KBM-7 (cell line): ENCODE data around the gene ZNF573.

ENCODE experiments used
- DNase-seq: peaks from one replicate; pipeline ENCODE4 v3.0.0-alpha.2; 2015
- in situ Hi-C: fragments of 300-500 bp; cut with MboI; formaldehyde crosslinking; loops from 2 replicates; pipeline ENCODE4 v1.14.3; 2020; ENCODE audit warnings: low sequenced_read_pairs, low pct_unique_long_range_greater_than_20kb, mixed read lengths

Gene ZNF573

DNA sequence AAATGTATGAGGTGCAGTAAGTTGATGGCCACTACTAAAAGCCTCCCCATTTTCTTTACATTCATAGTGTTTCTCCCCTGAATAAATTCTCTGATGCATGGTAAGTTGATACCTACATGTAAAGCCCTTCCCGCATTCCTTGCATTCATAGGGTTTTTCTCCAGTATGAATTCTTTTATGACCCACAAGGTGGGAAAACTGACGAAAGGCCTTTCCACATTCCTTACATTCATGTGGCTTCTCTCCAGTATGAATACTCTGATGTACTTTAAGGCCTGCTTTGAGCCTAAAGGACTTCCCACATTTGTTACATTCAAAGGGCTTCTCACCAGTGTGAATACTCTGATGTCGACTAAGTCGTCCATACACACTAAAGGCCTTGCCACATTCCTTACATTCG, 80.3 kb downstream of the ZNF573 start:
- no peak for DNase-seq
- in situ Hi-C loops = no loop called here

DNA sequence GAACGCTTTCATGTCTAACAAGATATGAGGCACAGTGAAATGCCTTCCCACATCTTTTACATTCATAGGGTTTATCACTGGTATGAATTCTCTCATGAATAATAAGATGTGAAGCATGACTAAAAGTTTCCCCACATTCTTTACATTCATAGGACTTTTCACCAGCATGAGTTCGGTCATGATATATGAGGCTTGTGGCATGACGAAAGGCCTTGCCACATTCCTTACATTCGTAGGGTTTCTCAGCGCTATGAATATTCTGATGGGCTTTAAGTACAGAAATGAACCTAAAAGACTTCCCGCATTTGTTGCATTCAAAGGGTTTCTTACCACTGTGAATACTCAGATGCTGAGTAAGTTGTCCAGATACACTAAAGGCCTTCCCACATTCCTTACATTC, 81.2 kb downstream of the ZNF573 start:
- DNase-seq = no peak
- in situ Hi-C loops = no loop called here

DNA sequence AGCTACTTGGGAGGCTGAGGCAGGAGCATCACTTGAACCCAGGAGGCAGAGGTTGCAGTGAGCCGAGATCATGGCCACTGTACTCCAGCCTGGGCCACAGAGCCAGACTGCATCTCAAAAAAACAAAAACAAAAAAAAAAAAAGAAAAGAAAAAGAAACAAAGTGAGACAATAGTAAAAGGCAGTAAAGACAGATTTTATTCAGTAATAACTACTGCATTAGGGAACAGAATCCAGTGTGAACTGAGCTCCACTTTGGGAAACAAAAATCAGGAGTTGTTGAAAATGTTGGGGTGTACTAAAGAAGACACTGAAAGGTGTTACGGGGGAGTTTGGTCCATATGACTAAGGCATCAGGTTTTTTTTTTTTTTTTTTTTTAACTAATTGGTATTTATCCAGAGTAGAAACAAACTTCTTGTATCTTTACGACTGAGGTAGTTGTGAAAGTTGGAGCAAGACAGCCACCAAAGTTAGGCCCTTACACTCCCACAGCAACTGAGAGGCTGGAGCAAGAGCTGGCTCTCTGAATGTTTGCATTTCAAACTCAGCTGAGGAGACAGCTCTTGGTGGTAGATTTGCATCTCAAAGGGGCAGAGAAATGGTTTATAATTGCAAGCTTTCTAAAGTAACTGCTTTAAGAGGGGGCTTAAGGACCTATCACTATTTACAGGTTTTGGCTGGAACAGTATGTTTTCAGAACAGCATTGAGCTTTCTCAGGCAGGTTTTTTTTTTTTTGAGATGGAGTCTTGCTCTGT, 84.1 kb downstream of the ZNF573 start:
- DNase-seq = no peak

DNA sequence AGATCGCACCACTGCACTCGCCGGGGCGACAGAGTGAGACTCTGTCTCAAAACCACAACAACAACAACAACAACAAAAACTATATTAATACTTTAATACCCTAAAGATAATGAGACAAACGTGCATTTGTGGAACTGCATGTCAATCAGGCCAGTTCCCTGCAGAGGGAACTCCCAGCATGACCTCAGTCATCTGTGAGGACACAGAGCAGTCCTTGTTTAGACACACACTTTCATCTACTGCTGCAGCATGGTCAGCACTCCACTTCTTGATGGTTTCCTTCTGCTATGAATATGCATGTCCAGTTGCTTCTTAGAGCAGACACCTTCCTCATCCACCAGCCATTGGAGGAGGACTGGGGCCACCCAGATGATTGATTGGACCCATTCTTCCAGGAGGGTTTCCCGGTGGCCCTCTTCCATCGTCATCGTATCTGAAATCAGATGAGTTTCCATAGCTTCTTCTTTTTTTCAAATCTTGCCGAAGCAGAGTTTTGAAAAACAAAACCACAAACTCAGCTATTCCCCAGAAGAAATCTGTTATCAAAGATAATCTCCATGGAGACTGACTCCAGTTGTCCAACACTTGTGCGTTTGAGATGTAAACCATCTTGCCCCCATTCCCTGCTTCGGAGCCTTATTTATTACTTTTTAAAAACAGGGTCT, 86.3 kb downstream of the ZNF573 start:
- DNase-seq = peak; percentile 7
- in situ Hi-C loops = no loop called here

More for the DNA sequence above, 84.1 kb downstream of the ZNF573 start:
- in situ Hi-C loops = no loop called here

DNA sequence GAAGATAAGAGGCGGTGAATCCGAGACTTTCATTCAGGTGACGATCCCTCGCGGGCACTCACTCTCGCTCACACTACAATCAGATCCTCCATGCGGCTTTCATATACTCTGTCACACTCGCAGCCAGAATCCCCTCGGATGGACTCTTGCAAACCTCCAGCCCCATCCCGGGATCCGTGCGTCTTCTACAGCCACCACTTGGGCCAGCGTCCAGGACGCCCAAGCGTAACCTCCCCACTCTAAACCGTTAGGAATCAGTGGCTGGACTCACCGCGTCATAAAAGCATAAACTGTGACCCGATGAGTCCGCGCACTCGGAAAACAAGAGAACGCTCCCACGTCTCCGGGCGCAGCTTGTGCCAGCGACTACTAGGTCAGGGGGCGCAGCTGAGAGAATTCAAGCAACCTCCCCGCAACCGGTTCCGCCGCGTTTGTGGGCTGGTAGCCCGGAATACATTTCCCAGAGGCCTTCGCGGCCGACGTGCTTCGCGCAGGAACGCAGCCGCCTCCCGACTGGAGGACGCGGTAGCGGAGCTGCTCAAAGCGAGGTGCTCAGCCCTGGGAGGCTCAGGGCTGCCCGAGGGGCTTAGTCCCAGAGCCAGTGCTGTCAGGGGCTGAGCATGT, 87.4 kb downstream of the ZNF573 start:
- in situ Hi-C loops = no loop called here
- no peak for DNase-seq
